H1 (cell line): ENCODE measurements around the gene ZBTB20. TPM values are rescaled to one million over a fixed set of nuclear protein-coding genes. Genes with fewer than 3 reads are reported as not detected.

ENCODE experiments used
- CTCF ChIA-PET: fragments of 300-600 bp; sonication (Branson Sonifier 250); formaldehyde crosslinking; loops from one replicate; lab custom pipeline; 2021; ENCODE audit not compliant: partially characterized antibody; lab: Charles Lee
- POLR2A ChIA-PET: fragments of 300-600 bp; sonication (Branson Sonifier 250); formaldehyde crosslinking; loops from one replicate; lab custom pipeline; 2021; ENCODE audit warnings: inconsistent platforms; ENCODE audit not compliant: partially characterized antibody; lab: Charles Lee
- DNase-seq, 2 experiments: peaks; one replicate each; pipeline versions ENCODE4 v3.0.0 to v3.0.0-alpha.2; 2010 to 2022; ENCODE audit warnings: low spot score in 2 of 2, low read depth in 1 of 2, mixed read lengths in 1 of 2
- FAIRE-seq: peaks from 2 replicates; lab custom pipeline; 2011; peaks lifted over from hg19 to GRCh38; lab: Jason Lieb, UNC
- H2AFZ ChIP-seq: 2 replicates; pipeline ENCODE4 v1.8.1; 2012; ENCODE audit warnings: low read length, inconsistent platforms
- H2AK5ac ChIP-seq: 2 replicates; pipeline ENCODE4 v1.6.1; 2013; ENCODE audit warnings: low read depth, low read length
- H2BK120ac ChIP-seq: replicated peaks from 2 replicates; pipeline ENCODE3; 2013; ENCODE audit warnings: low read depth, low read length, inconsistent platforms
- H2BK12ac ChIP-seq: 2 replicates; pipeline ENCODE4 v1.6.1; 2013; ENCODE audit warnings: low read depth, low read length
- H2BK15ac ChIP-seq: 2 replicates; pipeline ENCODE4 v1.6.1; 2013; ENCODE audit warnings: low read length
- H2BK20ac ChIP-seq: 2 replicates; pipeline ENCODE4 v1.6.1; 2013; ENCODE audit warnings: low read length
- H2BK5ac ChIP-seq: 2 replicates; pipeline ENCODE4 v1.6.1; 2013; ENCODE audit warnings: low read depth, low read length
- H3K14ac ChIP-seq: 2 replicates; pipeline ENCODE4 v1.6.1; 2013; ENCODE audit warnings: inconsistent platforms; ENCODE audit not compliant: insufficient read length
- H3K18ac ChIP-seq: 2 replicates; pipeline ENCODE4 v1.6.1; 2013; ENCODE audit warnings: low read length; ENCODE audit errors: extremely low read depth
- H3K23ac ChIP-seq: 2 replicates; pipeline ENCODE4 v1.6.1; 2013; ENCODE audit warnings: inconsistent platforms; ENCODE audit not compliant: insufficient read length
- H3K23me2 ChIP-seq: 2 replicates; pipeline ENCODE4 v1.6.1; 2013; ENCODE audit warnings: low read depth, low read length
- H3K27ac ChIP-seq: 2 replicates; pipeline ENCODE4 v1.6.1; 2011; ENCODE audit warnings: low read depth, low read length, inconsistent platforms
- H3K27me3 ChIP-seq, 4 experiments: replicated peaks in 1 of 4; 1 replicate in 1 of 4; 2 replicates in 3 of 4; pipeline versions ENCODE4 v1.6.1 to v1.8.1; 2011 to 2013; ENCODE audit warnings: low read length in 3 of 4, mild to moderate bottlenecking in 3 of 4, inconsistent platforms in 2 of 4, mixed read lengths in 2 of 4, moderate library complexity in 1 of 4; ENCODE audit not compliant: control insufficient read depth in 3 of 4, insufficient read depth in 3 of 4; ENCODE audit errors: extremely low read depth in 1 of 4
- H3K36me3 ChIP-seq, 4 experiments: 2 replicates each; pipeline versions ENCODE4 v1.6.1 to v1.8.1; 2011 to 2013; ENCODE audit warnings: mild to moderate bottlenecking in 4 of 4, low read length in 3 of 4, moderate library complexity in 2 of 4, control low read depth in 1 of 4, inconsistent platforms in 1 of 4; ENCODE audit not compliant: insufficient read depth in 4 of 4, control insufficient read depth in 2 of 4
- H3K4ac ChIP-seq: replicated peaks from 2 replicates; pipeline ENCODE3; 2013; ENCODE audit warnings: low read length, low read depth, mixed read lengths, inconsistent platforms; ENCODE audit not compliant: insufficient read length
- H3K4me1 ChIP-seq, 4 experiments: replicated peaks in 1 of 4; 1 replicate in 1 of 4; 2 replicates in 3 of 4; pipeline versions ENCODE4 v1.6.1 to v1.8.1; 2011 to 2013; ENCODE audit warnings: low read length in 3 of 4, inconsistent platforms in 2 of 4, mixed read lengths in 1 of 4; ENCODE audit not compliant: insufficient read depth in 4 of 4, control insufficient read depth in 3 of 4
- H3K4me2 ChIP-seq, 2 experiments: 2 replicates each; pipeline versions ENCODE4 v1.6.1 to v1.8.1; 2011 to 2013; ENCODE audit warnings: low read depth in 2 of 2, low read length in 2 of 2, control low read depth in 1 of 2, inconsistent platforms in 1 of 2, mild to moderate bottlenecking in 1 of 2; ENCODE audit not compliant: insufficient read depth in 1 of 2
- H3K4me3 ChIP-seq, 4 experiments: fragments of 200-600, 300-600 bp in 1 of 4; sonication (generic), shearing (Covaris generic), sonication (Bioruptor Twin) in 1 of 4; 2 replicates each; pipeline versions ENCODE4 v1.5.1 to v1.8.1; 2011 to 2016; ENCODE audit warnings: low read length in 4 of 4, low read depth in 3 of 4, control low read depth in 2 of 4, inconsistent platforms in 2 of 4, mild to moderate bottlenecking in 2 of 4, mixed read lengths in 1 of 4, moderate library complexity in 1 of 4; ENCODE audit not compliant: insufficient read depth in 2 of 4; ENCODE audit errors: extremely low read depth in 1 of 4
- H3K56ac ChIP-seq: replicated peaks from 2 replicates; pipeline ENCODE3; 2013; ENCODE audit warnings: low read depth, mild to moderate bottlenecking, mixed read lengths, low read length, inconsistent platforms; ENCODE audit not compliant: insufficient read length
- H3K79me1 ChIP-seq: 2 replicates; pipeline ENCODE4 v1.6.1; 2013; ENCODE audit warnings: low read depth, low read length, control low read depth
- H3K79me2 ChIP-seq, 2 experiments: 2 replicates each; pipeline versions ENCODE4 v1.6.1 to v1.8.1; 2012 to 2013; ENCODE audit warnings: low read length in 2 of 2, mild to moderate bottlenecking in 2 of 2, inconsistent platforms in 1 of 2; ENCODE audit not compliant: insufficient read depth in 2 of 2, control insufficient read depth in 1 of 2
- H3K9ac ChIP-seq, 4 experiments: replicated peaks in 1 of 4; 1 replicate in 1 of 4; 2 replicates in 3 of 4; pipeline versions ENCODE4 v1.6.1 to v1.8.1; 2011 to 2013; ENCODE audit warnings: low read depth in 3 of 4, low read length in 3 of 4, control low read depth in 2 of 4, mild to moderate bottlenecking in 2 of 4, moderate library complexity in 2 of 4, inconsistent platforms in 1 of 4; ENCODE audit errors: extremely low read depth in 1 of 4
- H3K9me3 ChIP-seq, 2 experiments: 2 replicates each; pipeline versions ENCODE4 v1.6.1 to v1.8.1; 2012 to 2013; ENCODE audit warnings: mild to moderate bottlenecking in 2 of 2, moderate library complexity in 2 of 2, control low read depth in 1 of 2, inconsistent platforms in 1 of 2, low read depth in 1 of 2, low read length in 1 of 2, mixed read lengths in 1 of 2; ENCODE audit not compliant: insufficient read depth in 2 of 2
- H4K20me1 ChIP-seq, 2 experiments: replicated peaks in 1 of 2; 2 replicates each; pipeline versions ENCODE3 to v1.8.1; 2011 to 2013; ENCODE audit warnings: inconsistent platforms in 2 of 2, low read length in 2 of 2, mild to moderate bottlenecking in 1 of 2; ENCODE audit not compliant: insufficient read depth in 2 of 2, control insufficient read depth in 1 of 2
- H4K5ac ChIP-seq: 2 replicates; pipeline ENCODE4 v1.6.1; 2013; ENCODE audit warnings: low read length, low read depth, mixed read lengths, inconsistent platforms; ENCODE audit not compliant: insufficient read length
- H4K8ac ChIP-seq: 2 replicates; pipeline ENCODE4 v1.8.0; 2013; ENCODE audit warnings: mild to moderate bottlenecking, moderate library complexity, low read length, inconsistent platforms; ENCODE audit not compliant: insufficient read depth; ENCODE audit errors: extremely low read depth
- H4K91ac ChIP-seq: replicated peaks from 2 replicates; pipeline ENCODE3; 2013; ENCODE audit warnings: low read length, mixed read lengths, inconsistent platforms; ENCODE audit not compliant: insufficient read length
- HDAC6 ChIP-seq: IDR thresholded peaks from one replicate; pipeline ENCODE4 v1.7.1; 2012; ENCODE audit warnings: low read depth, mild to moderate bottlenecking, inconsistent platforms, low read length, moderate library complexity
- NANOG ChIP-seq: IDR thresholded peaks from 2 replicates; pipeline ENCODE4 v1.6.1; 2011; ENCODE audit warnings: low read length, low read depth, mild to moderate bottlenecking, inconsistent platforms; ENCODE audit not compliant: insufficient read depth, poor library complexity, severe bottlenecking
- SIRT6 ChIP-seq: IDR thresholded peaks from one replicate; pipeline ENCODE4 v1.7.1; 2012; ENCODE audit warnings: low read length, inconsistent platforms
- TAF1 ChIP-seq: IDR thresholded peaks from 2 replicates; pipeline ENCODE4 v1.6.1; 2011; ENCODE audit warnings: mild to moderate bottlenecking, low read depth, low read length
- WGBS, 2 experiments: shearing (Covaris generic) in 1 of 2; methylation state at CpG; one replicate each; pipeline versions ENCODE4 v1.1.6 to v1.1.7; 2013 to 2015; ENCODE audit warnings: low lambda C conversion rate in 2 of 2, mixed read lengths in 2 of 2, inconsistent platforms in 1 of 2, low coverage in 1 of 2, missing lambda C conversion rate in 1 of 2; ENCODE audit not compliant: insufficient replicate concordance in 2 of 2, insufficient coverage in 1 of 2, insufficient read length in 1 of 2; ENCODE audit errors: extremely low coverage in 1 of 2, missing lambda C conversion rate in 1 of 2; 5-methylcytosine and 5-hydroxymethylcytosine counted together
- polyA plus RNA-seq, 7 experiments: library from polyadenylated mRNA; depleted of rRNA in 3 of 7; stranded (reverse) in 5 of 7; unstranded in 2 of 7; fragments of >200 nt in 5 of 7; fragments of 200-250 nt in 2 of 7; gene quantifications; 1 replicate in 5 of 7; 2 replicates in 1 of 7; 4 replicates in 1 of 7; pipeline versions ENCODE4 v1.2.1 to v1.2.3, GENCODE V29; 2011 to 2013; ENCODE audit warnings: missing spikeins in 2 of 7, mixed read lengths in 2 of 7
- total RNA-seq: library from RNA; stranded (reverse); fragmentation: NEBNext Ultra II Directional; extraction: Animal tissue kit (Norgen Biotek cat#: 25700); gene quantifications from 2 replicates; pipeline ENCODE4 v1.2.1, GENCODE V29; 2021

Gene ZBTB20
- total and polyA plus RNA-seq, 2 of the 8 experiments (the other 6 are each of a cell fraction or from before 2014, with no cell fraction given), result 0.35 to 1.3 TPM

- DNase-seq (no peak), FAIRE-seq (no peak)
- no peak overlapping the region for H2AFZ ChIP-seq
- H3K36me3 ChIP-seq, result no peaks in the 10 kb centered on the region
- ChIA-PET CTCF (interaction anchor here (0.6 to 1.7 kb wide), 7 partner anchors 9 to 569 kb away, joined by 3 to 5 read pairs (median 4); no protein-coding TSS in a partner anchor), POLR2A (no interaction called here)
- no peak overlapping the region for H2BK12ac ChIP-seq
- WGBS, 2 experiments, result 96% methylated on average over 4 of the region's 4 CpGs; no CpG with 5 or more reads in 1 of the 2 experiments
- H3K79me2 ChIP-seq, result no peaks in the 10 kb centered on the region
- no peak overlapping the region for H2BK15ac ChIP-seq
- H3K4me2 ChIP-seq, result no peak overlapping the region
- H3K4ac ChIP-seq, result no peak overlapping the region
- H4K91ac ChIP-seq, result no peak overlapping the region
- H4K8ac ChIP-seq, result no peak overlapping the region
- no peaks in the 10 kb centered on the region for H3K79me1 ChIP-seq
- H3K23me2 ChIP-seq, result no peaks in the 10 kb centered on the region
- no peak overlapping the region for H3K14ac ChIP-seq
- H3K4me3 ChIP-seq, result no peak overlapping the region
- no peak overlapping the region for H3K23ac ChIP-seq
- no peak overlapping the region for H3K27ac ChIP-seq
- H3K4me1 ChIP-seq, result no peaks in the 10 kb centered on the region
- TF ChIP-seq NANOG, result no peak
- no peak for TF ChIP-seq SIRT6
- no peak for TF ChIP-seq TAF1
- TF ChIP-seq HDAC6, result no peak
- no peak overlapping the region for H3K9ac ChIP-seq
- no peak overlapping the region for H3K56ac ChIP-seq
- H2BK5ac ChIP-seq, result no peak overlapping the region
- H4K20me1 ChIP-seq, result no peaks in the 10 kb centered on the region
- H4K5ac ChIP-seq, result no peak overlapping the region
- H3K9me3 ChIP-seq, result no peaks in the 10 kb centered on the region
- peaks cover 0 to 1% (median 0%) of the 10 kb centered on the region in 4 experiments; a peak in 1 of 7 replicates for H3K27me3 ChIP-seq
- no peak overlapping the region for H2BK20ac ChIP-seq
- no peak overlapping the region for H2AK5ac ChIP-seq
- H2BK120ac ChIP-seq, result no peak overlapping the region
- H3K18ac ChIP-seq, result no peak overlapping the region
Observed at GRCh38 chr3:114551770-114552526, 595.1 kb downstream of the ZBTB20 start.
